ENCODE results near the gene DGKB. TPM values are rescaled to one million over a fixed set of nuclear protein-coding genes. Genes with fewer than 3 reads are reported as not detected.

The DGKB gene
- total RNA-seq, 1 experiment from 2014 or later, result 1.9 TPM

GRCh38 chr7:14179781-14180180 lies 722.8 kb downstream of the DGKB start (continued):
- TF ChIP-seq ARID4B (CRISPR knock-in tag; IDR thresholded peaks at IDR 0.05; ENCODE audit: borderline replicate concordance) (no peak), MXD4 (CRISPR knock-in tag; IDR thresholded peaks at IDR 0.05; ENCODE audit: borderline replicate concordance) (no peak), ETV6 (CRISPR knock-in tag; IDR thresholded peaks at IDR 0.05) (no peak), SOX15 (CRISPR knock-in tag; IDR thresholded peaks at IDR 0.05) (no peak), ZNF416 (CRISPR knock-in tag; IDR thresholded peaks at IDR 0.05) (no peak)
- TF ChIP-seq, protein P1, sequence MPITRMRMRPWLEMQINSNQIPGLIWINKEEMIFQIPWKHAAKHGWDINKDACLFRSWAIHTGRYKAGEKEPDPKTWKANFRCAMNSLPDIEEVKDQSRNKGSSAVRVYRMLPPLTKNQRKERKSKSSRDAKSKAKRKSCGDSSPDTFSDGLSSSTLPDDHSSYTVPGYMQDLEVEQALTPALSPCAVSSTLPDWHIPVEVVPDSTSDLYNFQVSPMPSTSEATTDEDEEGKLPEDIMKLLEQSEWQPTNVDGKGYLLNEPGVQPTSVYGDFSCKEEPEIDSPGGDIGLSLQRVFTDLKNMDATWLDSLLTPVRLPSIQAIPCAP (CRISPR knock-in tag; IDR thresholded peaks at IDR 0.05), result no peak

DNA sequence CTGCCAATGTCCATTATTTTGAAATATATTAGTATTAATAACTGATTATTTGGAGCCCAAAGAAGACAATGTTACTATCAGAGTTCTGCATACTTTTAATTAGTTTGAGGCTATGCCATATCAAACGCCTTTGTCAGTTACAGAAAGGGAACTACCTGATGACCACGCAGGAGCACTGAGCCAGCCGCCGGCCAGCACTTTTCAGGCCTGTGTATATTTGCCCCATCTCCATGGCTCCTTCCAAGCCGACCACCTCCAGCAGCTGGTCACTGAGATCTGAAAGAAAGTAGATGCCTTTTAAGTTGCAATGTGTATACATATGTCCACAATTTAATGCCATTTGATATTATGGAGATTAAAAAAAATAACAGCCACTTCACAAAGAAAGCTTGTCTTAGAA lies 724.7 kb downstream of the DGKB start:
- H3K27me3 Mint-ChIP-seq (ENCODE audit: low read depth), result no peaks in the 10 kb centered on the region
- DNase-seq (ENCODE audit: low spot score) (no peak), ATAC-seq (no peak)
- CTCF ChIA-PET, result no interaction called here
- H3K36me3 Mint-ChIP-seq, result no peaks in the 10 kb centered on the region
- POLR2A ChIA-PET, result no interaction called here
- H3K27ac Mint-ChIP-seq, result no peak overlapping the region
- no peak overlapping the region for H3K4me3 Mint-ChIP-seq
- no peak for TF ChIP-seq TP53 (CRISPR knock-in tag; IDR thresholded peaks at IDR 0.05)
- TF ChIP-seq ZNF532 (CRISPR knock-in tag; IDR thresholded peaks at IDR 0.05; ENCODE audit: borderline replicate concordance), result no peak
- TF ChIP-seq SMAD4 (CRISPR knock-in tag; IDR thresholded peaks at IDR 0.05), result no peak
- no peak for TF ChIP-seq ZNF416 (CRISPR knock-in tag; IDR thresholded peaks at IDR 0.05)
- no peak for TF ChIP-seq ETV6 (CRISPR knock-in tag; IDR thresholded peaks at IDR 0.05)
- no peak for TF ChIP-seq ZNF425 (CRISPR knock-in tag; conservative IDR thresholded peaks at IDR 0.05)
- TF ChIP-seq EMX1 (CRISPR knock-in tag; IDR thresholded peaks at IDR 0.05), result no peak
- TF ChIP-seq, protein P2, sequence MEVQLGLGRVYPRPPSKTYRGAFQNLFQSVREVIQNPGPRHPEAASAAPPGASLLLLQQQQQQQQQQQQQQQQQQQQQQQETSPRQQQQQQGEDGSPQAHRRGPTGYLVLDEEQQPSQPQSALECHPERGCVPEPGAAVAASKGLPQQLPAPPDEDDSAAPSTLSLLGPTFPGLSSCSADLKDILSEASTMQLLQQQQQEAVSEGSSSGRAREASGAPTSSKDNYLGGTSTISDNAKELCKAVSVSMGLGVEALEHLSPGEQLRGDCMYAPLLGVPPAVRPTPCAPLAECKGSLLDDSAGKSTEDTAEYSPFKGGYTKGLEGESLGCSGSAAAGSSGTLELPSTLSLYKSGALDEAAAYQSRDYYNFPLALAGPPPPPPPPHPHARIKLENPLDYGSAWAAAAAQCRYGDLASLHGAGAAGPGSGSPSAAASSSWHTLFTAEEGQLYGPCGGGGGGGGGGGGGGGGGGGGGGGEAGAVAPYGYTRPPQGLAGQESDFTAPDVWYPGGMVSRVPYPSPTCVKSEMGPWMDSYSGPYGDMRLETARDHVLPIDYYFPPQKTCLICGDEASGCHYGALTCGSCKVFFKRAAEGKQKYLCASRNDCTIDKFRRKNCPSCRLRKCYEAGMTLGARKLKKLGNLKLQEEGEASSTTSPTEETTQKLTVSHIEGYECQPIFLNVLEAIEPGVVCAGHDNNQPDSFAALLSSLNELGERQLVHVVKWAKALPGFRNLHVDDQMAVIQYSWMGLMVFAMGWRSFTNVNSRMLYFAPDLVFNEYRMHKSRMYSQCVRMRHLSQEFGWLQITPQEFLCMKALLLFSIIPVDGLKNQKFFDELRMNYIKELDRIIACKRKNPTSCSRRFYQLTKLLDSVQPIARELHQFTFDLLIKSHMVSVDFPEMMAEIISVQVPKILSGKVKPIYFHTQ (CRISPR knock-in tag; IDR thresholded peaks at IDR 0.05), result no peak
- no peak for TF ChIP-seq ARID4B (CRISPR knock-in tag; IDR thresholded peaks at IDR 0.05; ENCODE audit: borderline replicate concordance)
- no peak for TF ChIP-seq E2F5 (CRISPR knock-in tag; IDR thresholded peaks at IDR 0.05)
- TF ChIP-seq USF2 (CRISPR knock-in tag; IDR thresholded peaks at IDR 0.05), result no peak
- H3K4me1 Mint-ChIP-seq, result no peaks in the 10 kb centered on the region
- peaks cover 4% of the 10 kb centered on the region; the same call in 1 of the 2 replicates for H3K9me3 Mint-ChIP-seq
